Retinal pigment epithelial cell (primary cell): ENCODE data around the gene AQP7.
A peak's percentile ranks its signal among the peaks of the same experiment; 100 is the strongest.

Experiments used
- DNase-seq: peaks from one replicate; pipeline ENCODE4 v3.0.0-alpha.2; 2010; ENCODE audit warnings: low read depth
- H3K4me3 ChIP-seq: 2 replicates; pipeline ENCODE4 v1.5.1; 2011; ENCODE audit warnings: mild to moderate bottlenecking, low read length, control low read depth, moderate library complexity
- TF ChIP-seq, protein P1 (sequence below): conservative IDR thresholded peaks from 2 replicates; pipeline ENCODE4 v1.5.1; 2011; ENCODE audit warnings: low read depth, low read length, control low read depth, inconsistent platforms

AQP7 gene

DNA sequence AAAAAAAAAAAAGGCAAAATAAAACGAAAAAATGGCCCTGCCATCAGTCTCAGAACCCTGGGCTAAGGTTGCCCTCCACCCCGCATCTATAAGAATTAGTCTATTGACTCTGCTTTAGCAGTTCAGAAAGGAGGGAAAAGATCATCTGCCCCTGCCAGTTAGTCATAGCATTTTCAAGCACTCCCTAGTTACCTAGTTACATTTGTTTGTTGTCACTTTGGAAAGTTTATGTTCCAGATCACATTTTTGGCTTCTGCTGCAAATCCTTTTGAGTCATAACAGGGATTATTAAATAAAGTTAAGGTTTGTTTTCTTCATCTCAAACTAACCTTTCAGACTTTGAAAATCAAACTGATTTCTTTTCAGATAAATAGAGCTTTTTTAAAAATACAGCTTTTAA, 52.1 kb downstream of the AQP7 start:
- H3K4me3 ChIP-seq, result no peak overlapping the region
- TF ChIP-seq, protein P1, sequence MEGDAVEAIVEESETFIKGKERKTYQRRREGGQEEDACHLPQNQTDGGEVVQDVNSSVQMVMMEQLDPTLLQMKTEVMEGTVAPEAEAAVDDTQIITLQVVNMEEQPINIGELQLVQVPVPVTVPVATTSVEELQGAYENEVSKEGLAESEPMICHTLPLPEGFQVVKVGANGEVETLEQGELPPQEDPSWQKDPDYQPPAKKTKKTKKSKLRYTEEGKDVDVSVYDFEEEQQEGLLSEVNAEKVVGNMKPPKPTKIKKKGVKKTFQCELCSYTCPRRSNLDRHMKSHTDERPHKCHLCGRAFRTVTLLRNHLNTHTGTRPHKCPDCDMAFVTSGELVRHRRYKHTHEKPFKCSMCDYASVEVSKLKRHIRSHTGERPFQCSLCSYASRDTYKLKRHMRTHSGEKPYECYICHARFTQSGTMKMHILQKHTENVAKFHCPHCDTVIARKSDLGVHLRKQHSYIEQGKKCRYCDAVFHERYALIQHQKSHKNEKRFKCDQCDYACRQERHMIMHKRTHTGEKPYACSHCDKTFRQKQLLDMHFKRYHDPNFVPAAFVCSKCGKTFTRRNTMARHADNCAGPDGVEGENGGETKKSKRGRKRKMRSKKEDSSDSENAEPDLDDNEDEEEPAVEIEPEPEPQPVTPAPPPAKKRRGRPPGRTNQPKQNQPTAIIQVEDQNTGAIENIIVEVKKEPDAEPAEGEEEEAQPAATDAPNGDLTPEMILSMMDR, result no peak
- peak; percentile 93 for DNase-seq

DNA sequence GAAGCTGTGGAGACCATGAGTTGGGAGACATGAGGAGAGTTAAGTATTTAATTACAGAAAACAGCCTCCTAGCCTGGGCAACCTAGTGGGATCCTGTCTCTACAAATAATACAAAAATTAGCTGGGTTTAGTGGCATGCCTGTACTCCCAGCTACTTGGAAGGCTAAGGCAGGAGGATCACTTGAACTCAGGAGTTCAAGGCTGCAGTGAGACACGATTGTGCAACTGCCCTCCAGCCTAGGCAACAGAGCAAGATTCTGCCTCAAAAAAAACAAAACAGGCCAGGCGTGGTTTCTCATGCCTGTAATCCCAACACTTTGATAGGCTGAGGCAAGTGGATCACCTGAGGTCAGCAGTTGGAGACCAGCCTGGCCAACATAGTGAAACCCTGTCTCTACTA, 52.6 kb downstream of the AQP7 start:
- H3K4me3 ChIP-seq, result no peak overlapping the region
- DNase-seq, result no peak

DNA sequence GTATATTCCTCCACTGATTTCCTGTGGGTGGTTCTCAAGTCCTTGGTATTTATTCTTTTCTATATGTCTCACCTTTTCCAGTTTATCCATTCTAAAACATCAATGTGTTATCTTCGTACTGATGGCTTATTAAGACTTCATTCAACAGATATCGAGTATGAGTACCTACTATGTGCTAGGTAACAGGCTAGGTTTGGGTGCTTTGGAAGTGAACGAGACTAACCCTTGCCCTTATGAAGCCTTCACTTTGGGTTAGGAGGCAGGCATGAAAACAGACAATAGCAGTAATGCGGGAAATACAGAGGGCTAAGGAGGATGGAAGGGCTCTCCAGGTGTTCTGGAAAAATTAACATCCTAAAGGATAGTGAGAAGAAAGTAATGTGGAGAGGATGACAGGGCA, 53.4 kb downstream of the AQP7 start:
- H3K4me3 ChIP-seq, result no peak overlapping the region
- TF ChIP-seq, protein P1, result no peak
- no peak for DNase-seq

More for the DNA sequence above, 52.6 kb downstream of the AQP7 start:
- TF ChIP-seq, protein P1, result no peak

DNA sequence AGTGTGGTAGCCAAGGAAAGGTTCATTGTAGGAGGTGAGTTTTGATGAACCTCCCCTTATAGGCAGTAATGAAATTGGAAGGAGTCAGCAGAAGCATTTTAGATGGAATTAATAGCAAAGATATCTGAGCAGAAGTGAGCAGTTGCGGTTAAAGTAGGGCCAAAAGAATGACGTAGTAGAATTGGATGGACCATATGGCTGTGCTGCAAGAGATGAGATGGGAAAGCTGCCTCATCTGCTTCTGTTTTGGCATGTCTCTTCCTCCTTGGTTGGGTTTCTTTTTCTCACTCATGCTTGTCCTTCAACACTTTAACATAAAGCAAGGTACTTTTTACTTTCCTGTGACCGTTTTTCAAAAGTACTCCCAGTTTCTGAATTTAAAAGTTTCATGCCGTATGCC, 55.8 kb downstream of the AQP7 start:
- DNase-seq, result no peak
- no peak overlapping the region for H3K4me3 ChIP-seq
- TF ChIP-seq, protein P1, result no peak

DNA sequence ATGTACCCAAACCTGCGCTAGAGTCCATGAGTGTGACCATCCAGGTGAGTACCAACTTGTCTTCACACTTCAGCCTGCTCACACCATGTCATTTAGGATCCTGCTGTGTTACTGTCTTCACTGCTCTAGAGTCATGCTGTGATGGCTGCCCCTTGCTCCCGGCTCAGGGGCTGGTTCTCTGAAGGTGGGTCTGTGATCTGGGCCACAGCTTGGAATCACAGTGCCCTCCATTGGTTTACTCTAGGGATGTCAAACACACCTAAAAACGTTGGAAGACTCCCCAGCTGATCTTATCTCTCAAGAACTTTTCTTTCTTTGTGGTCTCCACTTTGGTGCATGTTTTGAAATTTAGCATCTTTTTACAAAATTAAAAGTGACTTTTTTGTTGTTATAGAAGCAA, 58.2 kb downstream of the AQP7 start:
- TF ChIP-seq, protein P1, result peak; percentile 15
- DNase-seq, result no peak
- no peak overlapping the region for H3K4me3 ChIP-seq

DNA sequence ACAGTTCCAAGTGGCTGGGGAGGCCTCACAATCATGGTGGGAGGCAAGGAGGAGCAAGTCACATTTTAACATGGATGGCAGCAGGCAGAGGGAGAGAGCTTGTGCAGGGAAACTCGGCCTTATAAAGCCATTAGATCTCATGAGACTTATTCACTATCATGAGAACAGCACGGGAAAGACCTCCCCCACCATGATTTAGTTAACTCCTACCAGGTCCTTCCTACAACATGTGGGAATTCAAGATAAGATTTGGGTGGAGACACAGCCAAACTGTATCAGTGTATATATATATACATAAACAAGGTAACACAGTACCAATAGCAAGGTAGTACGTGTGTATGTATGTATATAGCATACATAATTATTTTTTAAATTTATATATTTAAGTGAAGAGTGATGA, 61.2 kb downstream of the AQP7 start:
- DNase-seq, result no peak
- TF ChIP-seq, protein P1, result no peak
- H3K4me3 ChIP-seq, result no peak overlapping the region

DNA sequence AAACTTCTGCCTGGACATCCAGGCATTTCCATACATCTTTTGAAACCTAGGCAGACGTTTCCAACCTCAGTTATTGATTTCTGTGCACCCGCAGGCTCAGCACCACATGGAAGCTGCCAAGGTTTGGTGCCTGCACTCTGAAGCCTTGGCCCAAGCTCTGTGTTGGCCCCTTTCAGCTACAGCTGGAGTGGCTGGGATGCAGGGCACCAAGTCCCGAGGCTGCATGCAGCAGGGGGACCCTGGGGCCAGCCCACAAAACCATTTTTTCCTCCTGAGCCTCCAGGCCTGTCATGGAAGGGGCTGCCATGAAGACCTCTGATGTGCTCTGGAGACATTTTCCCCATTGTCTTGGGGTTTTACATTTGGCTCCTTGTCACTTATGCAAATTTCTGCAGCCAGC, 62.2 kb downstream of the AQP7 start:
- H3K4me3 ChIP-seq, result no peak overlapping the region
- DNase-seq, result no peak
- TF ChIP-seq, protein P1, result no peak
